WERI-Rb-1 (cell line): ENCODE results near the gene CMIP.

ENCODE experiments used
- DNase-seq: peaks from one replicate; pipeline ENCODE4 v3.0.0-alpha.2; 2020
- H3K27ac ChIP-seq: fragments of 250-450 bp; sonication (Bioruptor Pico); 2 replicates; pipeline ENCODE4 v1.5.1; 2020; ENCODE audit warnings: mild to moderate bottlenecking, moderate library complexity
- H3K27me3 ChIP-seq: fragments of 250-450 bp; sonication (Bioruptor Pico); 2 replicates; pipeline ENCODE4 v1.5.1; 2021; ENCODE audit warnings: mild to moderate bottlenecking, low read depth, moderate library complexity; ENCODE audit not compliant: insufficient read depth, severe bottlenecking
- H3K36me3 ChIP-seq: fragments of 250-450 bp; sonication (Bioruptor Pico); 2 replicates; pipeline ENCODE4 v1.5.1; 2020; ENCODE audit warnings: mild to moderate bottlenecking, moderate library complexity
- H3K4me3 ChIP-seq: 2 replicates; pipeline ENCODE4 v1.5.1; 2011; ENCODE audit warnings: low read depth, mild to moderate bottlenecking, control low read depth, low read length
- H3K9me3 ChIP-seq: fragments of 250-450 bp; sonication (Bioruptor Pico); 2 replicates; pipeline ENCODE4 v1.5.1; 2021; ENCODE audit warnings: mild to moderate bottlenecking, moderate library complexity; ENCODE audit not compliant: severe bottlenecking
- CTCF ChIP-seq: IDR thresholded peaks from 2 replicates; pipeline ENCODE4 v1.5.1; 2011; ENCODE audit warnings: low read depth, mild to moderate bottlenecking, control low read depth, inconsistent platforms, low read length

The CMIP gene

GRCh38 chr16:81709016-81709900 is 264.6 kb downstream of the CMIP start:
- H3K27ac ChIP-seq = no peak overlapping the region
- H3K27me3 ChIP-seq = no peaks in the 10 kb centered on the region
- H3K9me3 ChIP-seq = no peaks in the 10 kb centered on the region
- TF ChIP-seq CTCF = no peak
- H3K36me3 ChIP-seq = no peaks in the 10 kb centered on the region
- H3K4me3 ChIP-seq = no peak overlapping the region
- DNase-seq = no peak

DNA sequence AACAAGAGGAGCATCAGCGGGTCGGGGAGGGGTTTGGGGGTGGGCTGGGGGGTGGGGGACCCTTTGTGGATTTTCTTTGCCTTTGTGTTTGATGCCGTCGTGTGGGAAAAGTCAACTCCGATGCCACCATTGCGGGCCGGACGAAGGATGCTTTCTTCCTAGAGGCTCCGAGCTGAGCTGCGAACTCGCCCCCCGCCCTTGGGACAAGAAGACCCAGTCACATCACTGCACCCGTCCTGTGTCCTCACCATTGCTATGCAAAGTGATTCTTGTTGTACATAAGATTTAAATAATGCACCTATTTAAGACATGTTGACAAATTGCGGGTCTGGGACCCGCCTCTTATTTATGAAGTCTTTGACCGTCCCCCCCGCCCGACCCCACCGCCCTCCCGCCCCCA is 265.4 kb downstream of the CMIP start:
- H3K9me3 ChIP-seq = no peaks in the 10 kb centered on the region
- no peak overlapping the region for H3K4me3 ChIP-seq
- no peak for DNase-seq
- H3K27me3 ChIP-seq = no peaks in the 10 kb centered on the region
- TF ChIP-seq CTCF = no peak
- no peak overlapping the region for H3K27ac ChIP-seq
- no peaks in the 10 kb centered on the region for H3K36me3 ChIP-seq

- H3K27me3 ChIP-seq = no peaks in the 10 kb centered on the region
- no peaks in the 10 kb centered on the region for H3K9me3 ChIP-seq
- H3K27ac ChIP-seq = no peak overlapping the region
- H3K4me3 ChIP-seq = no peak overlapping the region
- DNase-seq = no peak
- no peak for TF ChIP-seq CTCF
- H3K36me3 ChIP-seq = no peaks in the 10 kb centered on the region
Observed at GRCh38 chr16:81710596-81710995, 266.0 kb downstream of the CMIP start.

- no peak for TF ChIP-seq CTCF
- no peaks in the 10 kb centered on the region for H3K27me3 ChIP-seq
- no peak overlapping the region for H3K4me3 ChIP-seq
- no peak overlapping the region for H3K27ac ChIP-seq
- no peak for DNase-seq
- no peaks in the 10 kb centered on the region for H3K36me3 ChIP-seq
- no peaks in the 10 kb centered on the region for H3K9me3 ChIP-seq
Observed at GRCh38 chr16:81711657-81712319, 267.2 kb downstream of the CMIP start.

- no peak for DNase-seq
- Histone ChIP-seq H3K9me3 (no peaks in the 10 kb centered on the region), H3K27ac (no peak overlapping the region), H3K27me3 (no peaks in the 10 kb centered on the region), H3K36me3 (no peaks in the 10 kb centered on the region), H3K4me3 (no peak overlapping the region)
- no peak for TF ChIP-seq CTCF
Observed at GRCh38 chr16:81712681-81713080, 268.1 kb downstream of the CMIP start.
